IPS DF 6.9 (cell line): Measurements from ENCODE around the gene UNCX.

Experiments
- DNase-seq: peaks from one replicate; pipeline ENCODE4 v3.0.0-alpha.2; 2013; ENCODE audit warnings: low read depth, low spot score
- H3K27ac ChIP-seq: one replicate; pipeline ENCODE4 v1.5.1; 2013; ENCODE audit warnings: low read length, control low read depth
- H3K27me3 ChIP-seq: 2 replicates; pipeline ENCODE4 v1.6.1; 2013; ENCODE audit warnings: mild to moderate bottlenecking, low read length; ENCODE audit not compliant: control insufficient read depth, insufficient read depth
- H3K36me3 ChIP-seq: 2 replicates; pipeline ENCODE4 v1.6.1; 2013; ENCODE audit warnings: low read length; ENCODE audit not compliant: control insufficient read depth, insufficient read depth
- H3K4me1 ChIP-seq: 2 replicates; pipeline ENCODE4 v1.6.1; 2013; ENCODE audit warnings: low read length; ENCODE audit not compliant: control insufficient read depth, insufficient read depth
- H3K4me3 ChIP-seq: 2 replicates; pipeline ENCODE4 v1.5.1; 2013; ENCODE audit warnings: mild to moderate bottlenecking, low read length
- H3K9me3 ChIP-seq: 2 replicates; pipeline ENCODE4 v1.6.1; 2013; ENCODE audit warnings: low read length, inconsistent platforms; ENCODE audit not compliant: control insufficient read depth, insufficient read depth
- WGBS: extraction: QIAGEN DNeasy Blood & Tissue Kit; methylation state at CpG from one replicate; pipeline ENCODE4 v1.1.7; 2013; ENCODE audit warnings: mixed read lengths, missing lambda C conversion rate; ENCODE audit not compliant: insufficient read length, insufficient coverage; 5-methylcytosine and 5-hydroxymethylcytosine counted together

UNCX gene

GRCh38 chr7:1251796-1252539 lies 19.3 kb downstream of the UNCX start:
- H3K4me1 ChIP-seq: peaks cover 23% of the 10 kb centered on the region
- H3K9me3 ChIP-seq: no peaks in the 10 kb centered on the region
- H3K27ac ChIP-seq: no peak overlapping the region
- WGBS: no CpG with 5 or more reads among the region's 25 CpGs
- no peak for DNase-seq
- H3K36me3 ChIP-seq: no peaks in the 10 kb centered on the region; the same call in 1 of the 2 replicates
- peaks cover 26% of the 10 kb centered on the region for H3K27me3 ChIP-seq
- H3K4me3 ChIP-seq: no peak overlapping the region

- WGBS: no CpG with 5 or more reads among the region's 17 CpGs
- no peak overlapping the region for H3K27ac ChIP-seq
- H3K36me3 ChIP-seq: no peaks in the 10 kb centered on the region; the same call in 1 of the 2 replicates
- no peak for DNase-seq
- H3K4me1 ChIP-seq: peaks cover 18% of the 10 kb centered on the region
- no peaks in the 10 kb centered on the region for H3K9me3 ChIP-seq
- peaks cover 19% of the 10 kb centered on the region for H3K27me3 ChIP-seq
- no peak overlapping the region for H3K4me3 ChIP-seq
Observed at GRCh38 chr7:1252540-1253090, 19.9 kb downstream of the UNCX start.

GRCh38 chr7:1253681-1254181 lies 21.1 kb downstream of the UNCX start:
- peaks cover 12% of the 10 kb centered on the region; the same call in 1 of the 2 replicates for H3K27me3 ChIP-seq
- H3K4me3 ChIP-seq: no peak overlapping the region

GRCh38 chr7:1254281-1255079 lies 21.8 kb downstream of the UNCX start:
- no peak overlapping the region for H3K4me3 ChIP-seq
- DNase-seq: no peak
- WGBS: no CpG with 5 or more reads among the region's 34 CpGs
- H3K9me3 ChIP-seq: no peaks in the 10 kb centered on the region
- no peak overlapping the region for H3K27ac ChIP-seq
- H3K4me1 ChIP-seq: peaks cover 8% of the 10 kb centered on the region
- H3K36me3 ChIP-seq: no peaks in the 10 kb centered on the region
- H3K27me3 ChIP-seq: peaks cover 7% of the 10 kb centered on the region; the same call in 1 of the 2 replicates

More at GRCh38 chr7:1253681-1254181, 21.1 kb downstream of the UNCX start:
- Histone ChIP-seq H3K9me3 (no peaks in the 10 kb centered on the region), H3K36me3 (no peaks in the 10 kb centered on the region), H3K4me1 (peaks cover 10% of the 10 kb centered on the region), H3K27ac (no peak overlapping the region)
- no peak for DNase-seq
- WGBS: no CpG with 5 or more reads among the region's 20 CpGs

- WGBS: no CpG with 5 or more reads among the region's 21 CpGs
- H3K27ac ChIP-seq: no peak overlapping the region
- H3K36me3 ChIP-seq: no peaks in the 10 kb centered on the region
- peaks cover 6% of the 10 kb centered on the region for H3K4me1 ChIP-seq
- H3K9me3 ChIP-seq: no peaks in the 10 kb centered on the region
- H3K4me3 ChIP-seq: no peak overlapping the region
- H3K27me3 ChIP-seq: no peaks in the 10 kb centered on the region; the same call in 1 of the 2 replicates
- no peak for DNase-seq
Observed at GRCh38 chr7:1255080-1255816, 22.6 kb downstream of the UNCX start.

- WGBS: no CpG with 5 or more reads among the region's 26 CpGs
Observed at GRCh38 chr7:1255817-1256340, 23.2 kb downstream of the UNCX start.

GRCh38 chr7:1256621-1257020 lies 23.9 kb downstream of the UNCX start:
- no peaks in the 10 kb centered on the region for H3K27me3 ChIP-seq
- no peak for DNase-seq
- WGBS: no CpG with 5 or more reads among the region's 11 CpGs
- peaks cover 6% of the 10 kb centered on the region for H3K4me1 ChIP-seq
- H3K27ac ChIP-seq: no peak overlapping the region
- H3K4me3 ChIP-seq: no peak overlapping the region
- H3K36me3 ChIP-seq: no peaks in the 10 kb centered on the region
- no peaks in the 10 kb centered on the region for H3K9me3 ChIP-seq

More at GRCh38 chr7:1255817-1256340, 23.2 kb downstream of the UNCX start:
- H3K36me3 ChIP-seq: no peaks in the 10 kb centered on the region
- H3K4me3 ChIP-seq: no peak overlapping the region
- H3K9me3 ChIP-seq: no peaks in the 10 kb centered on the region
- H3K4me1 ChIP-seq: peaks cover 6% of the 10 kb centered on the region
- no peaks in the 10 kb centered on the region; the same call in 1 of the 2 replicates for H3K27me3 ChIP-seq
- no peak overlapping the region for H3K27ac ChIP-seq
- no peak for DNase-seq

GRCh38 chr7:1257221-1257620 lies 24.5 kb downstream of the UNCX start:
- no CpG with 5 or more reads among the region's 12 CpGs for WGBS
- no peaks in the 10 kb centered on the region for H3K9me3 ChIP-seq
- H3K27me3 ChIP-seq: no peaks in the 10 kb centered on the region
- peaks cover 6% of the 10 kb centered on the region for H3K4me1 ChIP-seq
- no peaks in the 10 kb centered on the region for H3K36me3 ChIP-seq
- no peak overlapping the region for H3K27ac ChIP-seq
- H3K4me3 ChIP-seq: no peak overlapping the region
- no peak for DNase-seq

GRCh38 chr7:1257863-1258262 lies 25.2 kb downstream of the UNCX start:
- no peak for DNase-seq
- no peaks in the 10 kb centered on the region for H3K27me3 ChIP-seq
- H3K4me1 ChIP-seq: peaks cover 6% of the 10 kb centered on the region
- H3K9me3 ChIP-seq: no peaks in the 10 kb centered on the region
- no peaks in the 10 kb centered on the region for H3K36me3 ChIP-seq
- no peak overlapping the region for H3K27ac ChIP-seq
- H3K4me3 ChIP-seq: no peak overlapping the region
- no CpG with 5 or more reads among the region's 13 CpGs for WGBS
